HUES48 (cell line): Measurements from ENCODE around the gene COX5B.
"Not testable (repeated sequence)": the region's sequence is repeated elsewhere in the genome, so short reads cannot be mapped to it uniquely, and the experiment has no call there.

Experiments
- H3K27ac ChIP-seq: one replicate; pipeline ENCODE4 v1.7.0; 2013; ENCODE audit warnings: low read depth, low read length, inconsistent platforms
- H3K27me3 ChIP-seq: 2 replicates; pipeline ENCODE4 v1.6.1; 2013; ENCODE audit warnings: mild to moderate bottlenecking, low read length; ENCODE audit not compliant: control insufficient read depth, insufficient read depth
- H3K36me3 ChIP-seq: 2 replicates; pipeline ENCODE4 v1.6.1; 2013; ENCODE audit warnings: low read length; ENCODE audit not compliant: control insufficient read depth, insufficient read depth
- H3K4me1 ChIP-seq: 2 replicates; pipeline ENCODE4 v1.6.1; 2013; ENCODE audit warnings: mild to moderate bottlenecking, low read length; ENCODE audit not compliant: control insufficient read depth, insufficient read depth
- H3K4me3 ChIP-seq: 2 replicates; pipeline ENCODE4 v1.5.1; 2013; ENCODE audit warnings: mild to moderate bottlenecking, low read depth, low read length
- H3K9ac ChIP-seq: 2 replicates; pipeline ENCODE4 v1.6.1; 2013; ENCODE audit warnings: mild to moderate bottlenecking, low read depth, low read length, moderate library complexity
- H3K9me3 ChIP-seq: 2 replicates; pipeline ENCODE4 v1.6.1; 2013; ENCODE audit warnings: low read length; ENCODE audit not compliant: control insufficient read depth, insufficient read depth

COX5B gene

DNA sequence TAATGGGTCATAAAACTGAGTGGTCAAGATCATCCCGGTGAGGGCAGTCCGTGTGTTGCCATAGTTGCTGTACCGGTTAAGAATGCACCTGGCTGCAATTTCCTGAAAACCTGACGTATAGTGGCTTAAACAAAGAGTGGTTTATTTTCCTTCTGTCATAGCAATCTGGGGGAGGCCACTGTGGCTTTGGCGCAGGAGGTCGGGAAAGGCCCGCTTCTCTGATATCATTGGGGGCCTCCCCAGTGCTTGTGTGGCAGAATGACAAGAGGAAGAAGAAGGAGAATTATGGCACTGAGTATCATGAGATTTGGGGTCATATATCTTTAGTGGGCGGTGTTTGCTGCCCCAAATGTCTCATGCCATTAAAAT, 28.0 kb downstream of the COX5B start:
- H3K27me3 ChIP-seq, result no peaks in the 10 kb centered on the region
- no peaks in the 10 kb centered on the region for H3K9me3 ChIP-seq
- H3K4me1 ChIP-seq, result peaks cover 13% of the 10 kb centered on the region
- no peak overlapping the region for H3K27ac ChIP-seq
- no peak overlapping the region for H3K9ac ChIP-seq
- H3K4me3 ChIP-seq, result no peak overlapping the region
- no peaks in the 10 kb centered on the region for H3K36me3 ChIP-seq

GRCh38 chr2:97675430-97676113, 29.7 kb downstream of the COX5B start:
- H3K36me3 ChIP-seq, result no peaks in the 10 kb centered on the region
- H3K27ac ChIP-seq, result peak overlapping the region; percentile 57
- no peak overlapping the region for H3K4me3 ChIP-seq
- no peak overlapping the region for H3K9ac ChIP-seq
- peaks cover 3% of the 10 kb centered on the region for H3K9me3 ChIP-seq
- peaks cover 13% of the 10 kb centered on the region for H3K4me1 ChIP-seq
- H3K27me3 ChIP-seq, result no peaks in the 10 kb centered on the region

GRCh38 chr2:97676620-97677019, 30.8 kb downstream of the COX5B start:
- Histone ChIP-seq H3K36me3 (no peaks in the 10 kb centered on the region), H3K27me3 (no peaks in the 10 kb centered on the region), H3K9me3 (peaks cover 3% of the 10 kb centered on the region), H3K4me1 (peaks cover 13% of the 10 kb centered on the region), H3K27ac (no peak overlapping the region), H3K9ac (no peak overlapping the region), H3K4me3 (no peak overlapping the region)

DNA sequence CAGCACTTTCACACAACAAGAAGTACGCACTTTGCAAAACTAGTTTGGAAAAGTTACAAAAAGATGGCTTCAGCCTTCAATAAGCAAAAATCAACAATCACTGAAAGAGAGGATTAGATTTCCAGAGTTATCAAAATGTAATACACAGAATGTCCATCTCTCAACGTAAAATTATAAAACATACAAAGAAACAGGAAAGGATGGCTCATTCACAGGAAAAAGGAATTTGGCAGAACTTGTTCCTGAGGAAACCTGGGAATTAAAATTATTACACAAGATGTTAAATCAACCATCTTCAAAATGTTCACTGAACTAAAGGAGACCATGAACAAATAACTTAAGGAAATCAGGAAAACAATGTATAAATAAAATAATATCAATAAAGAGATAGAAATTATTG, 31.6 kb downstream of the COX5B start:
- peaks cover 3% of the 10 kb centered on the region for H3K9me3 ChIP-seq
- no peak overlapping the region for H3K27ac ChIP-seq
- no peaks in the 10 kb centered on the region for H3K36me3 ChIP-seq
- H3K4me3 ChIP-seq, result no peak overlapping the region
- peaks cover 13% of the 10 kb centered on the region for H3K4me1 ChIP-seq
- no peak overlapping the region for H3K9ac ChIP-seq
- no peaks in the 10 kb centered on the region for H3K27me3 ChIP-seq

DNA sequence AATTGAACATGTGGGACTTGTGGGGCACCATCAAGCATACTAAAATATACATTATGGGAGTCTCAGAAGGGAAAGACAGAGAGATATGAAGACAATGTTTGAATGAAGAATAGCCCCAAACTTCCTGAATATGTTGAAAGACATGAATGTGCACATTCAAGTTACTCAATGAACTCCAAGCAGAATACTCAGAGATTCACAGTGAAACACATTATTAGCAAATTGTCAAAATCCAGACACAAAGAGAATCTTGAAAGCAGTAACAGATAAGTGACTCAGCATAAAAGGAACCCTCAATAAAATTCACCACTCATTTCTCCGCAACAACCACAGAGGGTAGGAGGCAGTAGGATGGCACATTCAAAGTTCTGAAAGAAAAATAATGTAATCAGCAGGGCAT, 32.4 kb downstream of the COX5B start:
- Histone ChIP-seq H3K36me3 (no peaks in the 10 kb centered on the region), H3K27ac (no peak overlapping the region), H3K27me3 (no peaks in the 10 kb centered on the region), H3K9me3 (peaks cover 3% of the 10 kb centered on the region), H3K9ac (no peak overlapping the region), H3K4me3 (no peak overlapping the region), H3K4me1 (peaks cover 13% of the 10 kb centered on the region)

- not testable (repeated sequence) for H3K36me3 ChIP-seq, H3K9me3 ChIP-seq, H3K9ac ChIP-seq, H3K27ac ChIP-seq, H3K4me3 ChIP-seq, H3K27me3 ChIP-seq
- peaks cover 14% of the 10 kb centered on the region for H3K4me1 ChIP-seq
These were observed 41.4 kb downstream of the COX5B start for GRCh38 chr2:97687235-97687634.

DNA sequence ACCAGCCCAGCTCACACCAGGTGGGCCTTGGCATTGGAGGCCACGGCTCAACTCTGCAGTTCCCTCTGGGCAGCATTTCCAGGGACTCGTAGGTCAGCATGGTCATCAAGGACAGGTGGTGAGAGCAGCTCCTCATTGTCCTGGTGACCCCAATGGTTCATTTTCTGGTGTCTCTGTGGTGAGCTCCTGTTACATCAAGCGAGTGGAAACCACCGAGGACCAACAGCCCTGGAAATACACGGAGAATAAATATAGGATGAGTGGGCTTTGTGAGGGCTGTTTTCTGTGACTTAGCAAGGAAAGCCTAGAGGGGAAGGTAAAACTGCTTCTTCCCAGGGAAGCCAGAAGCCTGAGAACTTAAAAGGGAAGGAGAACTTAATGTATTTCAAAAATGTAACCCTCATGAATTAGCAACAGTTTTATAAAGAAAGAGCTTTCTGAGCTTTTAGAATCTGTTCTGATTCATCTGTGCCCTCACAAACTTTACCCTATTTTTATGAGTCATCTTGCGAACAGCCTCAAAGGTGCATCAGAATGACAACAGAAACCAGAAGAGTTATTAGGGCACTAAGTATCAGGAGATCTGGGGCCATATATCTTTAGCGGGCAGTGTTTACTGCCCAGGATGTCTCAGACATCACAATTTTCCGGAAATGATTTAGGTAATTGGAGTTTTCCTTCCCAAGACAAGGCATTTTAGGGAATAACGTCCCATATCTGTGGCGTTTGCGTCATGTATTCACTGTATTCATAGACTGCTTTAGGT, 42.4 kb downstream of the COX5B start:
- no peak overlapping the region for H3K4me3 ChIP-seq
- no peaks in the 10 kb centered on the region for H3K9me3 ChIP-seq
- no peak overlapping the region for H3K9ac ChIP-seq
- no peak overlapping the region for H3K27ac ChIP-seq
- peaks cover 14% of the 10 kb centered on the region for H3K4me1 ChIP-seq
- no peaks in the 10 kb centered on the region for H3K36me3 ChIP-seq
- no peaks in the 10 kb centered on the region for H3K27me3 ChIP-seq

DNA sequence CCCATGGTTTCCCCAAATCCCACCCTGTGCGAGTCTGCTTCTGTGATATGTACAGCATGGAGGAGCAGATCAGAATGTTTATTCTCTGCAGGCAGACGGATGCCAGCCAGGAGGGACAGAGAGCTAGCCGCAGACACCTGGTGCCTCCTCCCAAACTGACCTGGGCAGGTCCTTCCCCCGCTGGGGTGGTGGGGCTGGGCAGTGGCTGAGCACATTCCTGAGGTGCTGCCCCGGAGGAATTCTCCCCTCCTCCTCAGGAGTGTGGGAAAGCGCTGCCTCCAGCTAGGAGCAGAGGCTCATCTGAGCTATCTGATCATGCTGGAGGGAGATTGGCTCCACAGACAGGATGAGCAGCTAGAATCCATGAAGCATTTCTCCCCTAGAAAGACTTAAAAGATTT, 45.3 kb downstream of the COX5B start:
- Histone ChIP-seq H3K4me1 (peaks cover 14% of the 10 kb centered on the region), H3K9ac (no peak overlapping the region), H3K4me3 (no peak overlapping the region), H3K36me3 (no peaks in the 10 kb centered on the region), H3K27ac (no peak overlapping the region), H3K9me3 (no peaks in the 10 kb centered on the region), H3K27me3 (no peaks in the 10 kb centered on the region)

- H3K4me3 ChIP-seq, result no peak overlapping the region
- no peaks in the 10 kb centered on the region for H3K27me3 ChIP-seq
- H3K4me1 ChIP-seq, result peaks cover 12% of the 10 kb centered on the region
- no peak overlapping the region for H3K27ac ChIP-seq
- no peaks in the 10 kb centered on the region for H3K9me3 ChIP-seq
- H3K9ac ChIP-seq, result no peak overlapping the region
- H3K36me3 ChIP-seq, result no peaks in the 10 kb centered on the region
These were observed 47.6 kb downstream of the COX5B start for GRCh38 chr2:97693476-97693875.

GRCh38 chr2:97695744-97696143, 49.9 kb downstream of the COX5B start:
- Histone ChIP-seq H3K27me3 (0 out of 2 replicates have a peak, but pooled peaks cover 4% of the 10 kb centered on the region), H3K9me3 (no peaks in the 10 kb centered on the region), H3K36me3 (no peaks in the 10 kb centered on the region), H3K4me3 (no peak overlapping the region), H3K9ac (no peak overlapping the region), H3K27ac (no peak overlapping the region), H3K4me1 (peaks cover 10% of the 10 kb centered on the region)
